Epithelial cell of umbilical artery (primary cell): ENCODE measurements around the gene GOLGA5. TPM values are rescaled to one million over a fixed set of nuclear protein-coding genes. Genes with fewer than 3 reads are reported as not detected.

Source experiments
- total RNA-seq: library from RNA; depleted of rRNA; stranded (reverse); fragments of >200 nt; gene quantifications from 2 replicates; pipeline ENCODE4 v1.2.3, GENCODE V29; 2014

The GOLGA5 gene, protein sequence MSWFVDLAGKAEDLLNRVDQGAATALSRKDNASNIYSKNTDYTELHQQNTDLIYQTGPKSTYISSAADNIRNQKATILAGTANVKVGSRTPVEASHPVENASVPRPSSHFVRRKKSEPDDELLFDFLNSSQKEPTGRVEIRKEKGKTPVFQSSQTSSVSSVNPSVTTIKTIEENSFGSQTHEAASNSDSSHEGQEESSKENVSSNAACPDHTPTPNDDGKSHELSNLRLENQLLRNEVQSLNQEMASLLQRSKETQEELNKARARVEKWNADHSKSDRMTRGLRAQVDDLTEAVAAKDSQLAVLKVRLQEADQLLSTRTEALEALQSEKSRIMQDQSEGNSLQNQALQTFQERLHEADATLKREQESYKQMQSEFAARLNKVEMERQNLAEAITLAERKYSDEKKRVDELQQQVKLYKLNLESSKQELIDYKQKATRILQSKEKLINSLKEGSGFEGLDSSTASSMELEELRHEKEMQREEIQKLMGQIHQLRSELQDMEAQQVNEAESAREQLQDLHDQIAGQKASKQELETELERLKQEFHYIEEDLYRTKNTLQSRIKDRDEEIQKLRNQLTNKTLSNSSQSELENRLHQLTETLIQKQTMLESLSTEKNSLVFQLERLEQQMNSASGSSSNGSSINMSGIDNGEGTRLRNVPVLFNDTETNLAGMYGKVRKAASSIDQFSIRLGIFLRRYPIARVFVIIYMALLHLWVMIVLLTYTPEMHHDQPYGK
- 31.6 and 39.0 TPM in 2 replicates for total RNA-seq

DNA sequence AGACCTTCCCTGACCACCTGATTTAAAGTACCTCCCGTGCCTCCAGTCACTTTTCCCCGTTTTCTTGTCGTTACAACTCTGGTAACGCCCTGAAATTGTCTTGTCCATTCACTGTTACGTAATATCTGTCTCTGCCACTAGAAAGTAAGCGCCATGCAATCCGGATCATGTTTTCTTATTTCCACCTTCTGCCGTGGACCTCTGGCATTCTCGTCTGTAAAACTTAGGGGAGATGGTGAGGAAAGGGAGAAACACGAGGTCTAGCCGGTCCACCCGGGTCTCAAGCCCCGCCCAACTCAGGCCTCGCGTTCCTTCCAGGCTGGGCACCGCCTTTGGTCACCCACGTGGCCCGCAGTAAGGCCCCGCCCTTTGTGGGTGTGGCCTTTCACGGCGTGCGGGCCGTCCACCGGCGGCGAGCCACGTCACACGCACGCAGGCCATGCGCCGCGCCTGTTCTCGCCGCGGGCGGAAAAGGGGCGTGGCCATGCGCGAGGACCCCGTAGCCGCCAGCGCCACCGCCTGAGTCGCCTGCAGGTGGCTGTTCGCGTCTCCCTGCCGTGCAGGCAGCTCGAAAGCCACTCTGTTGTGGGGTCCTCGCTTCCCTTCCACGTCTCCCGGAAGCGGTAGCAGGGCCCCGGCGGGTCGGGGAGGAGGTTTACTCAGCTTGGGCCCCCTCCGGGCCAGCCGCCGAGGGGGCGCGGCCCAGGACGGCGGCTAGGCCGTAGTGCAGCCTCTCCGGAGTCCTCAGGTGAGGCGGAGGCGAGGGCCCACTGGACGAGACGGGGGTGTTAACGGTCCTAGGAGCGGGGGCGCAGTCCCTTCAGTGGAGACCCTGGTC, at the start of gene GOLGA5:
GOLGA5 (plus strand) TSS at position 597 of the 838 bp plus-strand sequence. CDS start 3,133 bp downstream, outside the sequence.

DNA sequence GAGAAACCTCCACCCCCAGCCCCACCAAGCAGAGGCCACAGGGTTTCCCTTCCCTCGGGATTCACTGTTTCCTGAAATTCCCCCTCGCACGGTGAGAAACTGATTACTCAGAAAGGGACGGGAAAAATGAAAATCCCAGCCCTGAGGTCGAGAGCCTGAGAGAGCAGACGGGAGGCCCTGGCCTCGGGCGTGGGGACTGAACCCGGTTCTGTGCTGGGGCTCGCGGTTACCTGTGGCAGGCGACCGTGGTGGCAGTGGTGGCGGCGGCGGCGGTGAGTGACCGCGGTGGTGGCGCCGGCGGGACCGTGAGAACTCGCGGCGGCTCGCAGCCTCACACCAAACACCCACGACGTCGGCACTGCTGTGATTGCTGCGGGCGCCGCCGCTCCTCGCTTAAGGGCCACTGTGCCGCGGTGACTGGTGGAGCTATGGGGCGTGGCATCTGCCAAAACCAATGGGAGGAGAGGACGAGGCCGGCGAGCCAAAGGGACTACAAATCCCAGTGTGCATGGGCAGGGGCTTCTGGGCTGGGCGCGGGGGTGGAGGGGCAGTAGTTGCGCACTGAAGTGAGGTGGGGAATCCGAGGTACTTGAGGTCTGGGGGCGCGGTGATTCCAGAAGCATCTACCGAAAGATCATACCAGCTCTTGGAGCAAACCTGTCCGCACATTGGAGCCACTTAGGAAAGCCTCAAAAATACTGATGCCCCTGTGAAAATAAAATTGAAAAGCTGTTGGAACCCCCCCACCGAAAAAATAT, 45.7 kb upstream of the GOLGA5 start, which contains the start of gene LGMN:
LGMN (minus strand) TSS at position 369 of the 758 bp plus-strand sequence. CDS start 15,841 bp downstream, outside the sequence.

Other genes starting within 250 kb of the GOLGA5 start
- gene LGMN, start 45.7 kb upstream of the GOLGA5 start, total RNA-seq, result 71.4 and 95.2 TPM in 2 replicates
- gene CHGA, start 128.8 kb downstream of the GOLGA5 start, total RNA-seq, result not detected in 2 replicates